RWPE2 (cell line): ENCODE measurements around the gene FXYD4.
A peak's percentile ranks its signal among the peaks of the same experiment; 100 is the strongest.

Experiments used
- ATAC-seq: fragments of 200-7000 bp; cut with Tn5 transposase; 3 replicates; pipeline ENCODE4 v1.9.1; 2021; ENCODE audit warnings: low read depth
- DNase-seq: peaks from one replicate; pipeline ENCODE4 v3.0.0-alpha.2; 2020; ENCODE audit warnings: low spot score
- H3K27ac ChIP-seq: fragments of 450-650 bp; 2 replicates; pipeline ENCODE4 v1.5.1; 2017; ENCODE audit warnings: mild to moderate bottlenecking; ENCODE audit not compliant: poor library complexity, severe bottlenecking
- H3K27me3 ChIP-seq: fragments of 250-450 bp; sonication (Bioruptor Pico); 2 replicates; pipeline ENCODE4 v1.5.1; 2021; ENCODE audit warnings: mild to moderate bottlenecking, moderate library complexity; ENCODE audit not compliant: insufficient read depth, poor library complexity, severe bottlenecking
- H3K36me3 ChIP-seq: fragments of 250-450 bp; sonication (Bioruptor Pico); 2 replicates; pipeline ENCODE4 v1.5.1; 2020; ENCODE audit warnings: low read depth, mild to moderate bottlenecking, moderate library complexity
- H3K4me1 ChIP-seq: fragments of 250-450 bp; sonication (Bioruptor Pico); 2 replicates; pipeline ENCODE4 v1.5.1; 2021; ENCODE audit warnings: mild to moderate bottlenecking, moderate library complexity; ENCODE audit not compliant: insufficient read depth, poor library complexity, severe bottlenecking
- H3K4me3 ChIP-seq: fragments of 250-450 bp; sonication (Bioruptor Pico); 2 replicates; pipeline ENCODE4 v1.5.1; 2021; ENCODE audit warnings: mild to moderate bottlenecking, moderate library complexity; ENCODE audit not compliant: severe bottlenecking
- H3K9me3 ChIP-seq: fragments of 250-450 bp; sonication (Bioruptor Pico); 2 replicates; pipeline ENCODE4 v1.5.1; 2021; ENCODE audit warnings: mild to moderate bottlenecking, moderate library complexity; ENCODE audit not compliant: severe bottlenecking
- CTCF ChIP-seq: fragments of 450-650 bp; IDR thresholded peaks from one replicate; pipeline ENCODE4 v1.5.1; 2017; ENCODE audit warnings: mild to moderate bottlenecking, moderate library complexity; ENCODE audit not compliant: poor library complexity, severe bottlenecking

The FXYD4 gene

GRCh38 chr10:43380610-43381222 lies 9.3 kb downstream of the FXYD4 start:
- H3K27ac ChIP-seq: no peak overlapping the region
- H3K27me3 ChIP-seq: no peaks in the 10 kb centered on the region

GRCh38 chr10:43383204-43383971 lies 12.0 kb downstream of the FXYD4 start:
- Histone ChIP-seq H3K36me3 (peaks cover 32% of the 10 kb centered on the region), H3K27ac (peak overlapping the region; percentile 24), H3K4me3 (no peak overlapping the region), H3K4me1 (no peaks in the 10 kb centered on the region), H3K27me3 (no peaks in the 10 kb centered on the region), H3K9me3 (no peaks in the 10 kb centered on the region)
- no peak for TF ChIP-seq CTCF
- DNase-seq (no peak), ATAC-seq (peak; percentile 43)

More at GRCh38 chr10:43380610-43381222, 9.3 kb downstream of the FXYD4 start:
- DNase-seq (no peak), ATAC-seq (peak; percentile 41)
- Histone ChIP-seq H3K36me3 (peaks cover 6% of the 10 kb centered on the region), H3K9me3 (no peaks in the 10 kb centered on the region), H3K4me1 (no peaks in the 10 kb centered on the region), H3K4me3 (no peak overlapping the region)
- TF ChIP-seq CTCF: no peak

GRCh38 chr10:43384252-43385221 lies 13.1 kb downstream of the FXYD4 start:
- Histone ChIP-seq H3K27me3 (no peaks in the 10 kb centered on the region), H3K4me3 (no peak overlapping the region), H3K9me3 (no peaks in the 10 kb centered on the region), H3K4me1 (no peaks in the 10 kb centered on the region), H3K27ac (peak overlapping the region; percentile 24), H3K36me3 (peaks cover 44% of the 10 kb centered on the region)
- TF ChIP-seq CTCF: no peak
- DNase-seq (peak; percentile 11), ATAC-seq (peak; percentile 35)

GRCh38 chr10:43385412-43386004 lies 14.1 kb downstream of the FXYD4 start:
- Histone ChIP-seq H3K4me3 (no peak overlapping the region), H3K9me3 (no peaks in the 10 kb centered on the region), H3K27ac (no peak overlapping the region), H3K4me1 (no peaks in the 10 kb centered on the region), H3K27me3 (no peaks in the 10 kb centered on the region), H3K36me3 (peaks cover 54% of the 10 kb centered on the region)
- DNase-seq: no peak
- ATAC-seq: no peak
- TF ChIP-seq CTCF: no peak
